ENCODE results near the gene TIAM2.

Gene TIAM2

GRCh38 chr6:155165029-155165710 is 170.1 kb downstream of the TIAM2 start:
- Histone ChIP-seq H3K36me3 (ENCODE audit: control insufficient read depth in 2 of 2, insufficient read depth in 2 of 2, low read length in 2 of 2) (peaks cover 4% of the 10 kb centered on the region in 2 donors), H3K9me3 (ENCODE audit: control insufficient read depth in 2 of 2, low read length in 2 of 2) (no peaks in the 10 kb centered on the region), H3K4me3 (ENCODE audit: low read length in 2 of 2) (no peak overlapping the region), H3K9ac (ENCODE audit: low read length in 2 of 2) (no peak overlapping the region), H3K27me3 (ENCODE audit: control insufficient read depth in 1 of 2, insufficient read depth in 2 of 2, low read length in 2 of 2) (no peaks in the 10 kb centered on the region), H3K4me1 (ENCODE audit: control insufficient read depth, insufficient read depth, low read length) (no peaks in the 10 kb centered on the region), H3K27ac (ENCODE audit: low read length) (no peak overlapping the region)

GRCh38 chr6:155170519-155170918 is 175.4 kb downstream of the TIAM2 start:
- no peaks in the 10 kb centered on the region for H3K36me3 ChIP-seq (ENCODE audit: control insufficient read depth in 2 of 2, insufficient read depth in 2 of 2, low read length in 2 of 2)
- peaks cover 20% of the 10 kb centered on the region for H3K4me1 ChIP-seq (ENCODE audit: control insufficient read depth, insufficient read depth, low read length)
- no peak overlapping the region for H3K4me3 ChIP-seq (ENCODE audit: low read length in 2 of 2)
- H3K9ac ChIP-seq (ENCODE audit: low read length in 2 of 2), result no peak overlapping the region
- H3K27ac ChIP-seq (ENCODE audit: low read length), result no peak overlapping the region
- H3K27me3 ChIP-seq (ENCODE audit: control insufficient read depth in 1 of 2, insufficient read depth in 2 of 2, low read length in 2 of 2), result no peaks in the 10 kb centered on the region
- no peaks in the 10 kb centered on the region for H3K9me3 ChIP-seq (ENCODE audit: control insufficient read depth in 2 of 2, low read length in 2 of 2)

GRCh38 chr6:155171109-155171746 is 176.1 kb downstream of the TIAM2 start:
- Histone ChIP-seq H3K36me3 (ENCODE audit: control insufficient read depth in 2 of 2, insufficient read depth in 2 of 2, low read length in 2 of 2) (no peaks in the 10 kb centered on the region), H3K27me3 (ENCODE audit: control insufficient read depth in 1 of 2, insufficient read depth in 2 of 2, low read length in 2 of 2) (no peaks in the 10 kb centered on the region), H3K27ac (ENCODE audit: low read length) (no peak overlapping the region), H3K9me3 (ENCODE audit: control insufficient read depth in 2 of 2, low read length in 2 of 2) (no peaks in the 10 kb centered on the region), H3K4me3 (ENCODE audit: low read length in 2 of 2) (peak overlapping the region in 1 of 2 donors; percentile 47), H3K9ac (ENCODE audit: low read length in 2 of 2) (no peak overlapping the region), H3K4me1 (ENCODE audit: control insufficient read depth, insufficient read depth, low read length) (peaks cover 20% of the 10 kb centered on the region)

GRCh38 chr6:155171747-155172449 is 176.8 kb downstream of the TIAM2 start:
- H3K27me3 ChIP-seq (ENCODE audit: control insufficient read depth in 1 of 2, insufficient read depth in 2 of 2, low read length in 2 of 2), result no peaks in the 10 kb centered on the region
- H3K36me3 ChIP-seq (ENCODE audit: control insufficient read depth in 2 of 2, insufficient read depth in 2 of 2, low read length in 2 of 2), result no peaks in the 10 kb centered on the region
- H3K27ac ChIP-seq (ENCODE audit: low read length), result no peak overlapping the region
- peak overlapping the region in 1 of 2 donors; percentile 47 for H3K4me3 ChIP-seq (ENCODE audit: low read length in 2 of 2)
- no peak overlapping the region for H3K9ac ChIP-seq (ENCODE audit: low read length in 2 of 2)
- H3K9me3 ChIP-seq (ENCODE audit: control insufficient read depth in 2 of 2, low read length in 2 of 2), result no peaks in the 10 kb centered on the region
- H3K4me1 ChIP-seq (ENCODE audit: control insufficient read depth, insufficient read depth, low read length), result peaks cover 20% of the 10 kb centered on the region

GRCh38 chr6:155173488-155173887 is 178.4 kb downstream of the TIAM2 start:
- H3K36me3 ChIP-seq (ENCODE audit: control insufficient read depth in 2 of 2, insufficient read depth in 2 of 2, low read length in 2 of 2), result no peaks in the 10 kb centered on the region
- H3K4me1 ChIP-seq (ENCODE audit: control insufficient read depth, insufficient read depth, low read length), result peaks cover 20% of the 10 kb centered on the region
- no peaks in the 10 kb centered on the region for H3K27me3 ChIP-seq (ENCODE audit: control insufficient read depth in 1 of 2, insufficient read depth in 2 of 2, low read length in 2 of 2)
- no peak overlapping the region for H3K27ac ChIP-seq (ENCODE audit: low read length)
- no peaks in the 10 kb centered on the region for H3K9me3 ChIP-seq (ENCODE audit: control insufficient read depth in 2 of 2, low read length in 2 of 2)
- H3K9ac ChIP-seq (ENCODE audit: low read length in 2 of 2), result no peak overlapping the region
- no peak overlapping the region for H3K4me3 ChIP-seq (ENCODE audit: low read length in 2 of 2)

- H3K27ac ChIP-seq (ENCODE audit: low read length), result no peak overlapping the region
- peaks cover 20% of the 10 kb centered on the region for H3K4me1 ChIP-seq (ENCODE audit: control insufficient read depth, insufficient read depth, low read length)
- no peaks in the 10 kb centered on the region for H3K27me3 ChIP-seq (ENCODE audit: control insufficient read depth in 1 of 2, insufficient read depth in 2 of 2, low read length in 2 of 2)
- H3K36me3 ChIP-seq (ENCODE audit: control insufficient read depth in 2 of 2, insufficient read depth in 2 of 2, low read length in 2 of 2), result no peaks in the 10 kb centered on the region
- no peaks in the 10 kb centered on the region for H3K9me3 ChIP-seq (ENCODE audit: control insufficient read depth in 2 of 2, low read length in 2 of 2)
- no peak overlapping the region for H3K9ac ChIP-seq (ENCODE audit: low read length in 2 of 2)
- H3K4me3 ChIP-seq (ENCODE audit: low read length in 2 of 2), result no peak overlapping the region
Observed at GRCh38 chr6:155174576-155175211, 179.6 kb downstream of the TIAM2 start.

GRCh38 chr6:155177363-155177961 is 182.3 kb downstream of the TIAM2 start:
- Histone ChIP-seq H3K4me1 (ENCODE audit: control insufficient read depth, insufficient read depth, low read length) (peaks cover 8% of the 10 kb centered on the region), H3K4me3 (ENCODE audit: low read length in 2 of 2) (no peak overlapping the region), H3K36me3 (ENCODE audit: control insufficient read depth in 2 of 2, insufficient read depth in 2 of 2, low read length in 2 of 2) (no peaks in the 10 kb centered on the region), H3K9ac (ENCODE audit: low read length in 2 of 2) (no peak overlapping the region), H3K27ac (ENCODE audit: low read length) (no peak overlapping the region), H3K9me3 (ENCODE audit: control insufficient read depth in 2 of 2, low read length in 2 of 2) (no peaks in the 10 kb centered on the region), H3K27me3 (ENCODE audit: control insufficient read depth in 1 of 2, insufficient read depth in 2 of 2, low read length in 2 of 2) (no peaks in the 10 kb centered on the region)

- Histone ChIP-seq H3K27me3 (ENCODE audit: control insufficient read depth in 1 of 2, insufficient read depth in 2 of 2, low read length in 2 of 2) (no peaks in the 10 kb centered on the region), H3K27ac (ENCODE audit: low read length) (no peak overlapping the region), H3K4me3 (ENCODE audit: low read length in 2 of 2) (no peak overlapping the region), H3K9me3 (ENCODE audit: control insufficient read depth in 2 of 2, low read length in 2 of 2) (no peaks in the 10 kb centered on the region), H3K9ac (ENCODE audit: low read length in 2 of 2) (no peak overlapping the region), H3K4me1 (ENCODE audit: control insufficient read depth, insufficient read depth, low read length) (peaks cover 4% of the 10 kb centered on the region), H3K36me3 (ENCODE audit: control insufficient read depth in 2 of 2, insufficient read depth in 2 of 2, low read length in 2 of 2) (no peaks in the 10 kb centered on the region)
Observed at GRCh38 chr6:155181498-155181897, 186.4 kb downstream of the TIAM2 start.

GRCh38 chr6:155182103-155182502 is 187.0 kb downstream of the TIAM2 start:
- peaks cover 5% of the 10 kb centered on the region for H3K4me1 ChIP-seq (ENCODE audit: control insufficient read depth, insufficient read depth, low read length)
- no peaks in the 10 kb centered on the region for H3K27me3 ChIP-seq (ENCODE audit: control insufficient read depth in 1 of 2, insufficient read depth in 2 of 2, low read length in 2 of 2)
- H3K9me3 ChIP-seq (ENCODE audit: control insufficient read depth in 2 of 2, low read length in 2 of 2), result no peaks in the 10 kb centered on the region
- no peaks in the 10 kb centered on the region for H3K36me3 ChIP-seq (ENCODE audit: control insufficient read depth in 2 of 2, insufficient read depth in 2 of 2, low read length in 2 of 2)
- H3K9ac ChIP-seq (ENCODE audit: low read length in 2 of 2), result no peak overlapping the region
- H3K27ac ChIP-seq (ENCODE audit: low read length), result no peak overlapping the region
- H3K4me3 ChIP-seq (ENCODE audit: low read length in 2 of 2), result no peak overlapping the region

- Histone ChIP-seq H3K27ac (ENCODE audit: low read length) (no peak overlapping the region), H3K9me3 (ENCODE audit: control insufficient read depth in 2 of 2, low read length in 2 of 2) (no peaks in the 10 kb centered on the region), H3K4me1 (ENCODE audit: control insufficient read depth, insufficient read depth, low read length) (peaks cover 11% of the 10 kb centered on the region), H3K27me3 (ENCODE audit: control insufficient read depth in 1 of 2, insufficient read depth in 2 of 2, low read length in 2 of 2) (no peaks in the 10 kb centered on the region), H3K36me3 (ENCODE audit: control insufficient read depth in 2 of 2, insufficient read depth in 2 of 2, low read length in 2 of 2) (no peaks in the 10 kb centered on the region), H3K9ac (ENCODE audit: low read length in 2 of 2) (no peak overlapping the region), H3K4me3 (ENCODE audit: low read length in 2 of 2) (no peak overlapping the region)
Observed at GRCh38 chr6:155183095-155183494, 188.0 kb downstream of the TIAM2 start.
